K562 (cell line): ENCODE data around the gene OPN1LW. TPM values are rescaled to one million over a fixed set of nuclear protein-coding genes. Genes with fewer than 3 reads are reported as not detected.

Experiments used
- FOSL1 ChIP-seq: fragments of 200-800 bp; sonication (Bioruptor generic); conservative IDR thresholded peaks from 2 replicates; pipeline ENCODE4 v1.6.1; 2016; ENCODE audit warnings: missing genetic modification characterization, missing compliant biosample characterization
- RFX1 ChIP-seq: fragments of 450-650 bp; IDR thresholded peaks from 2 replicates; pipeline ENCODE4 v1.6.1; 2016; ENCODE audit warnings: mild to moderate bottlenecking, moderate library complexity
- polyA plus RNA-seq, 8 experiments: library from polyadenylated mRNA; depleted of rRNA in 4 of 8; stranded (reverse) in 5 of 8; unstranded in 3 of 8; fragments of >200 nt; fragmentation: Nextera tagmentation in 2 of 8; fragmentation: Illumina TruSeq in 1 of 8; extraction: Ambion mirVana in 2 of 8; extraction: Trizol in 1 of 8; gene quantifications; 2 replicates each; pipeline versions ENCODE4 v1.2.1 to v1.2.3, GENCODE V29; 2011 to 2014; ENCODE audit warnings: inconsistent platforms in 1 of 8, missing spikeins in 1 of 8
- total RNA-seq, 7 experiments: library from RNA; depleted of rRNA in 6 of 7; stranded (reverse); fragments of >200 nt in 6 of 7; fragmentation: Illumina TruSeq in 2 of 7; extraction: Trizol in 2 of 7; gene quantifications; 2 replicates each; pipeline versions ENCODE4 v1.2.1 to v1.2.3, GENCODE V29; 2011 to 2021; ENCODE audit warnings: low replicate concordance in 1 of 7
- TF ChIP-seq, protein P1 (sequence below): fragments of 450-650 bp; IDR thresholded peaks from 2 replicates; pipeline ENCODE4 v1.6.1; 2018; ENCODE audit not compliant: partially characterized antibody
- TF ChIP-seq, protein P2 (sequence below), 2 experiments: fragments of 450-650 bp; IDR thresholded peaks; 2 replicates each; pipeline ENCODE4 v1.6.1; 2016
- TF ChIP-seq, protein P3 (sequence below): sonication (generic); formaldehyde crosslinking; IDR thresholded peaks from 2 replicates; pipeline ENCODE4 v1.9.0; 2022; ENCODE audit warnings: mild to moderate bottlenecking, missing genetic modification reagents

OPN1LW gene
- total and polyA plus RNA-seq, 9 of the 15 experiments (the other 6 are each of a cell fraction or from before 2014, with no cell fraction given), result 0.04 TPM; not detected in 8

DNA sequence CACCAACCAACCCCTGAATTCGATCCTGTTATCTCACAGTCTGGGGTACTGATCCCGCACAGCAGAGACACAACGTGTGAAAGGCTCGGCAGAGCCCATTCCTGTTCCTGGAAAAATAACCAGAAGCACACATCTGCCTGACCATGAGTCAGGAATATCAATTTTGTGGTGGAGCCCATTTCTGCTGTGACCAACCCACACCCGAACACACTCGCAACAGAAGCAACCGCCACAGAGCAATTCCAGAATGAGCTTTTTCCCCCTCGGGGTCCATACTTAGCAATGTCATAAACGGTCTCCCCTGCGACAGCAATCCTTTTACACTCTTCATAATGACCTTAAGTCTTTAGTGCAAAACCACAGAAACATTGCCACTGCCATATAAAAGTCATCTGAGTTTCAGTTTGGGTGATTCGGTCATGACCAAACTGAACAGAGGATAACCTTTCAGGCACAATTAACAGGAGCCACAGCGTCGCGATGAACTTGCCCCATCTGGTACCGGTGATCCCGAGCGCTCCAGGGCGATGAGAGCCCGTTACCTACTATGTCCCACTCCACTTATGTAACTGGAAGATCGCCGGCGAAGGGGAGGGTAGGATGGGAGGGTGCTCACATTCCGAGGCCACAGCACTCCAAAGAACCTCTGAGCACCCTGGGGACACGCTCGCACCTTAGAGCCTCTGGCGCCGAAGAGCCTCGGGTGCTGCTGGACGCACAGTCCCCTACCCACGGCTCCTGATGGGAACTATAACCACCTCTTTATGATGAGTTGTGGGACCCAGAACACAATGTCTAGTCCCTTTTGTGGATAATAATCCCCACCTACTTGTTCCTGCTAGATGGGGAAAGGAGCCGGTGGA is 47.7 kb upstream of the OPN1LW start (continued):
- TF ChIP-seq, protein P1, sequence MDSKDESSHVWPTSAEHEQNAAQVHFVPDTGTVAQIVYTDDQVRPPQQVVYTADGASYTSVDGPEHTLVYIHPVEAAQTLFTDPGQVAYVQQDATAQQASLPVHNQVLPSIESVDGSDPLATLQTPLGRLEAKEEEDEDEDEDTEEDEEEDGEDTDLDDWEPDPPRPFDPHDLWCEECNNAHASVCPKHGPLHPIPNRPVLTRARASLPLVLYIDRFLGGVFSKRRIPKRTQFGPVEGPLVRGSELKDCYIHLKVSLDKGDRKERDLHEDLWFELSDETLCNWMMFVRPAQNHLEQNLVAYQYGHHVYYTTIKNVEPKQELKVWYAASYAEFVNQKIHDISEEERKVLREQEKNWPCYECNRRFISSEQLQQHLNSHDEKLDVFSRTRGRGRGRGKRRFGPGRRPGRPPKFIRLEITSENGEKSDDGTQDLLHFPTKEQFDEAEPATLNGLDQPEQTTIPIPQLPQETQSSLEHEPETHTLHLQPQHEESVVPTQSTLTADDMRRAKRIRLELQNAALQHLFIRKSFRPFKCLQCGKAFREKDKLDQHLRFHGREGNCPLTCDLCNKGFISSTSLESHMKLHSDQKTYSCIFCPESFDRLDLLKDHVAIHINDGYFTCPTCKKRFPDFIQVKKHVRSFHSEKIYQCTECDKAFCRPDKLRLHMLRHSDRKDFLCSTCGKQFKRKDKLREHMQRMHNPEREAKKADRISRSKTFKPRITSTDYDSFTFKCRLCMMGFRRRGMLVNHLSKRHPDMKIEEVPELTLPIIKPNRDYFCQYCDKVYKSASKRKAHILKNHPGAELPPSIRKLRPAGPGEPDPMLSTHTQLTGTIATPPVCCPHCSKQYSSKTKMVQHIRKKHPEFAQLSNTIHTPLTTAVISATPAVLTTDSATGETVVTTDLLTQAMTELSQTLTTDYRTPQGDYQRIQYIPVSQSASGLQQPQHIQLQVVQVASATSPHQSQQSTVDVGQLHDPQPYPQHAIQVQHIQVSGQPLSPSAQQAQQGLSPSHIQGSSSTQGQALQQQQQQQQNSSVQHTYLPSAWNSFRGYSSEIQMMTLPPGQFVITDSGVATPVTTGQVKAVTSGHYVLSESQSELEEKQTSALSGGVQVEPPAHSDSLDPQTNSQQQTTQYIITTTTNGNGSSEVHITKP, result peak; percentile 9
- TF ChIP-seq FOSL1 (tag) (peak; percentile 23; the same call in 1 of the 2 replicates), RFX1 (no peak)
- TF ChIP-seq, protein P2, sequence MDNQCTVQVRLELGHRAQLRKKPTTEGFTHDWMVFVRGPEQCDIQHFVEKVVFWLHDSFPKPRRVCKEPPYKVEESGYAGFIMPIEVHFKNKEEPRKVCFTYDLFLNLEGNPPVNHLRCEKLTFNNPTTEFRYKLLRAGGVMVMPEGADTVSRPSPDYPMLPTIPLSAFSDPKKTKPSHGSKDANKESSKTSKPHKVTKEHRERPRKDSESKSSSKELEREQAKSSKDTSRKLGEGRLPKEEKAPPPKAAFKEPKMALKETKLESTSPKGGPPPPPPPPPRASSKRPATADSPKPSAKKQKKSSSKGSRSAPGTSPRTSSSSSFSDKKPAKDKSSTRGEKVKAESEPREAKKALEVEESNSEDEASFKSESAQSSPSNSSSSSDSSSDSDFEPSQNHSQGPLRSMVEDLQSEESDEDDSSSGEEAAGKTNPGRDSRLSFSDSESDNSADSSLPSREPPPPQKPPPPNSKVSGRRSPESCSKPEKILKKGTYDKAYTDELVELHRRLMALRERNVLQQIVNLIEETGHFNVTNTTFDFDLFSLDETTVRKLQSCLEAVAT (IDR thresholded peaks at IDR 0.05), result no peak; a peak in 1 of 4 replicates
- TF ChIP-seq, protein P3, sequence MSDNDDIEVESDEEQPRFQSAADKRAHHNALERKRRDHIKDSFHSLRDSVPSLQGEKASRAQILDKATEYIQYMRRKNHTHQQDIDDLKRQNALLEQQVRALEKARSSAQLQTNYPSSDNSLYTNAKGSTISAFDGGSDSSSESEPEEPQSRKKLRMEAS, result no peak
